CD14-positive monocyte (primary cell): Measurements from ENCODE around the gene SLC22A12. TPM values are rescaled to one million over a fixed set of nuclear protein-coding genes. Genes with fewer than 3 reads are reported as not detected.

Experiments used
- DNase-seq, 3 donors: peaks; one replicate each; pipeline ENCODE4 v3.0.0-alpha.2; 2011 to 2022
- H2AFZ ChIP-seq: 2 replicates; pipeline ENCODE4 v1.6.0; 2012; ENCODE audit warnings: mild to moderate bottlenecking, low read depth, low read length, inconsistent platforms; ENCODE audit not compliant: insufficient read depth, poor library complexity, severe bottlenecking
- H3K27ac ChIP-seq, 2 donors: 1 replicate in 1 of 2; 2 replicates in 1 of 2; pipeline ENCODE4 v1.5.1; 2012 to 2013; ENCODE audit warnings: low read length in 2 of 2, control low read depth in 1 of 2, inconsistent platforms in 1 of 2, low read depth in 1 of 2, mild to moderate bottlenecking in 1 of 2
- H3K27me3 ChIP-seq, 2 donors: one replicate each; pipeline versions ENCODE4 v1.6.0 to v1.6.1; 2011 to 2013; ENCODE audit warnings: low read length in 2 of 2; ENCODE audit not compliant: control insufficient read depth in 2 of 2, insufficient read depth in 2 of 2
- H3K36me3 ChIP-seq, 2 donors: replicated peaks in 1 of 2; 1 replicate in 1 of 2; 2 replicates in 1 of 2; pipeline versions ENCODE4 v1.5.1 to v1.6.1; 2012 to 2013; ENCODE audit warnings: low read length in 2 of 2, control low read depth in 1 of 2, inconsistent platforms in 1 of 2, mild to moderate bottlenecking in 1 of 2; ENCODE audit not compliant: insufficient read depth in 2 of 2, control insufficient read depth in 1 of 2
- H3K4me1 ChIP-seq, 2 donors: 1 replicate in 1 of 2; 2 replicates in 1 of 2; pipeline versions ENCODE4 v1.5.1 to v1.6.1; 2012 to 2013; ENCODE audit warnings: low read length in 2 of 2, control low read depth in 1 of 2, inconsistent platforms in 1 of 2, mild to moderate bottlenecking in 1 of 2, moderate library complexity in 1 of 2; ENCODE audit not compliant: insufficient read depth in 2 of 2, control insufficient read depth in 1 of 2
- H3K4me2 ChIP-seq: replicated peaks from 2 replicates; pipeline ENCODE3; 2012; ENCODE audit warnings: low read length, moderate library complexity, mild to moderate bottlenecking; ENCODE audit not compliant: poor library complexity, severe bottlenecking; ENCODE audit errors: extremely low read depth
- H3K4me3 ChIP-seq, 3 experiments: fragments of 200-600 bp in 1 of 3; sonication (generic) in 1 of 3; replicated peaks in 1 of 3; 1 replicate in 2 of 3; 2 replicates in 1 of 3; pipeline ENCODE4 v1.5.1; 2011 to 2013; ENCODE audit warnings: low read length in 3 of 3, mild to moderate bottlenecking in 3 of 3, control low read depth in 2 of 3, low read depth in 2 of 3, inconsistent platforms in 1 of 3, moderate library complexity in 1 of 3
- H3K79me2 ChIP-seq: 2 replicates; pipeline ENCODE4 v1.6.0; 2012; ENCODE audit warnings: mild to moderate bottlenecking, control low read depth, inconsistent platforms, low read length, moderate library complexity; ENCODE audit not compliant: insufficient read depth
- H3K9ac ChIP-seq: 2 replicates; pipeline ENCODE4 v1.6.0; 2017; ENCODE audit warnings: low read length, mild to moderate bottlenecking; ENCODE audit not compliant: insufficient read depth, poor library complexity, severe bottlenecking
- H3K9me3 ChIP-seq, 2 donors: replicated peaks in 1 of 2; 1 replicate in 1 of 2; 2 replicates in 1 of 2; pipeline versions ENCODE4 v1.5.1 to v1.6.1; 2012 to 2013; ENCODE audit warnings: low read length in 2 of 2, control low read depth in 1 of 2; ENCODE audit not compliant: control insufficient read depth in 1 of 2, insufficient read depth in 1 of 2
- H4K20me1 ChIP-seq: 2 replicates; pipeline ENCODE4 v1.6.0; 2012; ENCODE audit warnings: mild to moderate bottlenecking, low read length, control low read depth, moderate library complexity; ENCODE audit not compliant: insufficient read depth
- H3K27ac Mint-ChIP-seq, 7 donors: one replicate each; pipeline ENCODE4 v1.8.0; 2020; ENCODE audit warnings: mild to moderate bottlenecking in 7 of 7, mixed read lengths in 7 of 7, moderate library complexity in 6 of 7, inconsistent platforms in 2 of 7
- H3K27me3 Mint-ChIP-seq, 3 donors: one replicate each; pipeline ENCODE4 v1.8.0; 2021 to 2022; ENCODE audit warnings: low read depth in 3 of 3, mild to moderate bottlenecking in 3 of 3, mixed read lengths in 3 of 3, moderate library complexity in 3 of 3, inconsistent platforms in 1 of 3
- H3K36me3 Mint-ChIP-seq, 2 donors: one replicate each; pipeline ENCODE4 v1.8.0; 2020; ENCODE audit warnings: mixed read lengths in 2 of 2, inconsistent platforms in 1 of 2, mild to moderate bottlenecking in 1 of 2
- H3K4me1 Mint-ChIP-seq: one replicate; pipeline ENCODE4 v1.8.0; 2020; ENCODE audit warnings: mild to moderate bottlenecking, mixed read lengths
- H3K4me3 Mint-ChIP-seq, 2 donors: one replicate each; pipeline ENCODE4 v1.8.0; 2020; ENCODE audit warnings: mild to moderate bottlenecking in 2 of 2, mixed read lengths in 2 of 2, moderate library complexity in 1 of 2
- H3K9me3 Mint-ChIP-seq, 7 donors: one replicate each; pipeline ENCODE4 v1.8.0; 2020 to 2022; ENCODE audit warnings: mixed read lengths in 7 of 7, mild to moderate bottlenecking in 6 of 7, moderate library complexity in 6 of 7, inconsistent platforms in 2 of 7
- CTCF ChIP-seq: fragments of 200-600 bp; IDR thresholded peaks from one replicate; pipeline ENCODE4 v1.8.0; 2022; ENCODE audit warnings: antibody characterized with exemption, mild to moderate bottlenecking
- WGBS: methylation state at CpG from one replicate; pipeline ENCODE4 v1.1.5; 2013; ENCODE audit warnings: missing lambda C conversion rate; ENCODE audit not compliant: insufficient coverage; 5-methylcytosine and 5-hydroxymethylcytosine counted together
- intact Hi-C, 2 donors: fragments of 100-400 bp; cut with micrococcal nuclease; formaldehyde crosslinking; loops; one replicate each; pipeline versions ENCODE4 v1.15.0 to v1.15.1; 2023
- polyA plus RNA-seq, 3 donors: library from polyadenylated mRNA; depleted of rRNA in 1 of 3; unstranded in 2 of 3; stranded (reverse) in 1 of 3; fragments of 300-500 nt in 2 of 3; fragments of >200 nt in 1 of 3; fragmentation: Illumina TruSeq in 2 of 3; gene quantifications; 1 replicate in 2 of 3; 2 replicates in 1 of 3; pipeline ENCODE4 v1.2.3, GENCODE V29; 2012 to 2021

Gene SLC22A12
- polyA plus RNA-seq, 3 donors = not detected

- H2AFZ ChIP-seq = no peak overlapping the region
- H3K79me2 ChIP-seq = no peaks in the 10 kb centered on the region
- Mint-ChIP-seq H3K9me3 (no peaks in the 10 kb centered on the region), H3K4me3 (no peak overlapping the region), H3K27ac (no peak overlapping the region), H3K4me1 (peaks cover 7% of the 10 kb centered on the region), H3K27me3 (peaks cover 0 to 2% (median 0%) of the 10 kb centered on the region in 3 donors), H3K36me3 (no peaks in the 10 kb centered on the region)
- H3K27me3 ChIP-seq = no peaks in the 10 kb centered on the region
- no peaks in the 10 kb centered on the region for H3K36me3 ChIP-seq
- no peaks in the 10 kb centered on the region for H3K9me3 ChIP-seq
- no peak overlapping the region for H3K4me2 ChIP-seq
- H3K9ac ChIP-seq = no peak overlapping the region
- H4K20me1 ChIP-seq = no peaks in the 10 kb centered on the region
- H3K27ac ChIP-seq = no peak overlapping the region
- no peak overlapping the region for H3K4me3 ChIP-seq
- intact Hi-C loops = no loop called here
- peaks cover 0 to 3% of the 10 kb centered on the region in 2 donors for H3K4me1 ChIP-seq
- no peak for DNase-seq
- TF ChIP-seq CTCF = no peak
- 49% methylated on average over 16 of the region's 22 CpGs for WGBS
These were observed 19.5 kb upstream of the SLC22A12 start for GRCh38 chr11:64571410-64572091.

- Histone ChIP-seq H3K36me3 (no peaks in the 10 kb centered on the region), H3K9me3 (no peaks in the 10 kb centered on the region), H3K9ac (no peak overlapping the region), H3K27ac (no peak overlapping the region), H3K27me3 (no peaks in the 10 kb centered on the region), H3K4me1 (peaks cover 0 to 3% of the 10 kb centered on the region in 2 donors), H2AFZ (no peak overlapping the region), H3K79me2 (no peaks in the 10 kb centered on the region), H3K4me2 (no peak overlapping the region), H3K4me3 (no peak overlapping the region), H4K20me1 (no peaks in the 10 kb centered on the region)
- Mint-ChIP-seq H3K4me3 (no peak overlapping the region), H3K27ac (no peak overlapping the region), H3K36me3 (no peaks in the 10 kb centered on the region), H3K4me1 (peaks cover 7% of the 10 kb centered on the region), H3K27me3 (peaks cover 0 to 2% (median 0%) of the 10 kb centered on the region in 3 donors), H3K9me3 (no peaks in the 10 kb centered on the region)
- intact Hi-C loops = no loop called here
- no peak for TF ChIP-seq CTCF
- DNase-seq = no peak
- 87% methylated on average over 4 of the region's 8 CpGs for WGBS
These were observed 18.9 kb upstream of the SLC22A12 start for GRCh38 chr11:64572143-64572542.
